ENCODE measurements around the gene MRPS7. TPM values are rescaled to one million over a fixed set of nuclear protein-coding genes. Genes with fewer than 3 reads are reported as not detected.

MRPS7 gene
- total and polyA plus RNA-seq, 9 of the 15 experiments (the other 6 are each of a cell fraction or from before 2014, with no cell fraction given) = 107 to 244 (median 132) TPM

GRCh38 chr17:75271233-75271954 is 9.7 kb downstream of the MRPS7 start (continued):
- no peak for TF ChIP-seq CHD7 (IDR thresholded peaks at IDR 0.05; ENCODE audit: low read depth, low read length)
- no peak for TF ChIP-seq ZNF232 (CRISPR knock-in tag; IDR thresholded peaks at IDR 0.05)
- no peak for TF ChIP-seq ZFP36 (IDR thresholded peaks at IDR 0.05; ENCODE audit: low read depth, low read length, partially characterized antibody)
- TF ChIP-seq E4F1 (CRISPR knock-in tag; IDR thresholded peaks at IDR 0.05; ENCODE audit: borderline replicate concordance) = no peak
- no peak for TF ChIP-seq ZNF830 (CRISPR knock-in tag; IDR thresholded peaks at IDR 0.05)
- no peak for TF ChIP-seq HEY1 (CRISPR knock-in tag; IDR thresholded peaks at IDR 0.05; ENCODE audit: borderline replicate concordance)
- TF ChIP-seq CBX5 (IDR thresholded peaks at IDR 0.05; ENCODE audit: borderline replicate concordance, low read depth) = no peak
- 0 out of 2 replicates have a peak, but pooled peaks have one; percentile 38 for TF ChIP-seq ZBTB17 (CRISPR knock-in tag; IDR thresholded peaks at IDR 0.05)
- TF ChIP-seq DEAF1 (CRISPR knock-in tag; IDR thresholded peaks at IDR 0.05) = no peak
- no peak for TF ChIP-seq ZNF324 (CRISPR knock-in tag; IDR thresholded peaks at IDR 0.05)
- no peak for TF ChIP-seq POLR2H (tag; IDR thresholded peaks at IDR 0.05; ENCODE audit: low read depth)

Measured in K562 (cell line).